ENCODE data around the gene PCCA.
"Not testable (repeated sequence)": the region's sequence is repeated elsewhere in the genome, so short reads cannot be mapped to it uniquely, and the experiment has no call there.

The PCCA gene

GRCh38 chr13:100561599-100562204, 472.8 kb downstream of the PCCA start:
- DNase-seq = no peak

DNA sequence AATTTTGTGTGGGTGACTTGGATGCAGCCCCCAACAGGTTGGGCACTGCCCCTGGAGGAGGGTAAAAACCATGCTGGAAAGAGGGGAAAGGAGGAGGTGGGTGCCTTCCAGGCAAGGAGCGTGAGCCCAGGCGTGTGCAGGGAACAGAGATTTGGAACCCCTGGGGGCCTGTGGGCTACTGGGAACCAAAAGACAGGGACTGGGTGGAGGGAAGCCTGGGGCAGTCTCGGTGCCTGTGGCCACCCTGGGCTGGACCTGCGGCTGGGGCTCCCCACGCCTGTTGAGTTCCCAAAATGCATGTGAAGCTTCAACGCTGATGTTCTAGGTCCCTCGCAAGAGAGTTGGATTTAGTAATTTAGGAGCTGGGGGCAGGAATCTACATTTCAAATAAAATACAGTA, 474.9 kb downstream of the PCCA start:
- DNase-seq = no peak

DNA sequence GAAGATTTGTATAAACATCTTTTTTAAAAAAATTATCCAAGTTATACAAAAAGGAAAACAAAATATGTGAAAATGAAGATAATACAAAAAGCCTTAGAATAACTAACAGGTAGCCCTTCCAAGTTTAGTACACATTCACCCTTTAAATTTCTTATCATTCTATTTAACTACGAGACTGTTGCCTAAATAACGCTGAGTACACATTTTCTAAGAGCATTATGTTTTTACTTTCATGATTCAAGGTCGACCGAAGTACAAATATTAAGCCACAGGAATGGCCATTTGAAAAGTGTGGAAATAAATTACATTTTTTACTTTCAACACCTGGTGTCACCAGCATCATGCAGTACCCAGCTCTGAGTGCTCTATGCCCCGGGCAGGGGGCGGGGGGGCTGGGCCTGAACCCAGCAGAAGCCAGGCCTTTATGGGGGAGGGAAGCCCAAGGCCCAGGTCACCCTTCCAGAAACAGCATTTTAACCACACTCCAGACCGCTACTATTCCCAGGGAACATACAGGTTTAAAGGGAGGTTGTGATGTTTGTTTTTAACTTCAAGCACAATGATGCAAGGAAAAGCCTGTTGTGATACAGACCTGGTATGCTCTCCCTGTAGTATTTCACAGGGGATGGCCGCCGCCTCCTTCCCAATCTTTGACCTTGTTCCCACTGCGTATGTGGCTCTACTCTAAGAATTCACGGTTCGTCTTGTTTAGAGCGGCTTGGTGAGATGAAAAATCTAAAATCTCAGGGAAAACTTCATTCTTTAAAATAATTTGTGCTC, 475.7 kb downstream of the PCCA start:
- no peak for DNase-seq

- no peak for DNase-seq
These were observed 476.4 kb downstream of the PCCA start for GRCh38 chr13:100565286-100565685.

GRCh38 chr13:100566543-100566942, 477.6 kb downstream of the PCCA start:
- no peak for DNase-seq

DNA sequence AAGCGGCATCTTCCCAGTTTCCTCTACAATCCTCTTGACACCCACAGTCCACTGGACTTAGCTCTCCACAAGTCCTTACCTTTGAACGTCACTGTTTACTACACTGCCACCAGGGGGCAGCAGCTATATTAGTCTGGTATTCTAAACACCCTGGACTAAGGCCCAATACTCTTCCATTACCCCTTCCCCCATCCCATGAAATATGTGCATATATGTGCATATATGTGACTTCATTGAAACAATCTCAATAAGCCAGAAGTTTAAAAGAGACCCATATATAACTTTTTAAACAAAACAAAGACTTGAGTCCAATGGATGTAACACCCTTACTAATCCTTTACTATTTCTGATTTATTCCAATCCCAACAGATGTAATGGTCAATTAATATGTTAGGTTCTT, 484.2 kb downstream of the PCCA start:
- DNase-seq = peak; percentile 66

- DNase-seq = not testable (repeated sequence)
These were observed 488.3 kb downstream of the PCCA start for GRCh38 chr13:100577239-100577638.
